Astrocyte (in vitro differentiated cells and primary cell): Measurements from ENCODE around the gene SMIM7. TPM values are rescaled to one million over a fixed set of nuclear protein-coding genes. Genes with fewer than 3 reads are reported as not detected.

Experiments used
- DNase-seq: peaks from one replicate; pipeline ENCODE4 v3.0.0-alpha.2; 2010; ENCODE audit warnings: low read depth
- FAIRE-seq: peaks from 2 replicates; lab custom pipeline; 2011; peaks lifted over from hg19 to GRCh38; lab: Jason Lieb, UNC
- H2AFZ ChIP-seq: 2 replicates; pipeline ENCODE4 v1.6.0; 2012; ENCODE audit warnings: low read depth, low read length, inconsistent platforms
- H3K27ac ChIP-seq: 2 replicates; pipeline ENCODE4 v1.5.1; 2011; ENCODE audit warnings: low read depth, low read length, inconsistent platforms
- H3K27me3 ChIP-seq: 2 replicates; pipeline ENCODE4 v1.6.0; 2011; ENCODE audit warnings: low read length, inconsistent platforms; ENCODE audit not compliant: insufficient read depth
- H3K36me3 ChIP-seq: 2 replicates; pipeline ENCODE4 v1.5.1; 2011; ENCODE audit warnings: low read length, inconsistent platforms; ENCODE audit not compliant: insufficient read depth
- H3K4me1 ChIP-seq: 2 replicates; pipeline ENCODE4 v1.5.1; 2011; ENCODE audit warnings: low read length, inconsistent platforms; ENCODE audit not compliant: insufficient read depth
- H3K4me2 ChIP-seq: 2 replicates; pipeline ENCODE4 v1.6.0; 2012; ENCODE audit warnings: low read length, inconsistent platforms
- H3K4me3 ChIP-seq: 2 replicates; pipeline ENCODE4 v1.5.1; 2011; ENCODE audit warnings: low read depth, mild to moderate bottlenecking, low read length, inconsistent platforms; ENCODE audit not compliant: insufficient read depth
- H3K79me2 ChIP-seq: 2 replicates; pipeline ENCODE4 v1.6.0; 2012; ENCODE audit warnings: mild to moderate bottlenecking, low read length, inconsistent platforms; ENCODE audit not compliant: insufficient read depth
- H3K9ac ChIP-seq: 2 replicates; pipeline ENCODE4 v1.6.0; 2012; ENCODE audit warnings: mild to moderate bottlenecking, low read length, inconsistent platforms
- H3K9me3 ChIP-seq: 2 replicates; pipeline ENCODE4 v1.5.1; 2012; ENCODE audit warnings: low read depth, mild to moderate bottlenecking, low read length, inconsistent platforms; ENCODE audit not compliant: insufficient read depth
- H4K20me1 ChIP-seq: 2 replicates; pipeline ENCODE4 v1.6.0; 2012; ENCODE audit warnings: low read length, inconsistent platforms; ENCODE audit not compliant: insufficient read depth
- H3K27ac Mint-ChIP-seq: one replicate; pipeline ENCODE4 v1.8.0; 2021; ENCODE audit warnings: mild to moderate bottlenecking, mixed read lengths; ENCODE audit not compliant: unreplicated experiment
- H3K27me3 Mint-ChIP-seq: one replicate; pipeline ENCODE4 v1.8.0; 2021; ENCODE audit warnings: low read depth, mixed read lengths; ENCODE audit not compliant: unreplicated experiment
- H3K36me3 Mint-ChIP-seq: one replicate; pipeline ENCODE4 v1.8.0; 2021; ENCODE audit warnings: low read depth, mixed read lengths; ENCODE audit not compliant: unreplicated experiment
- H3K4me1 Mint-ChIP-seq: one replicate; pipeline ENCODE4 v1.8.0; 2021; ENCODE audit warnings: low read depth, mixed read lengths; ENCODE audit not compliant: unreplicated experiment
- H3K4me3 Mint-ChIP-seq: one replicate; pipeline ENCODE4 v1.8.0; 2021; ENCODE audit warnings: mild to moderate bottlenecking, moderate library complexity, mixed read lengths; ENCODE audit not compliant: unreplicated experiment
- H3K9me3 Mint-ChIP-seq: one replicate; pipeline ENCODE4 v1.8.0; 2021; ENCODE audit warnings: mild to moderate bottlenecking, mixed read lengths; ENCODE audit not compliant: unreplicated experiment
- EZH2 ChIP-seq: IDR thresholded peaks from 2 replicates; pipeline ENCODE4 v1.6.1; 2012; ENCODE audit warnings: mild to moderate bottlenecking, low read length, inconsistent platforms; ENCODE audit not compliant: insufficient read depth
- total RNA-seq: library from RNA; stranded (reverse); gene quantifications from 2 replicates; pipeline ENCODE4 v1.2.1, GENCODE V29; 2021
- TF ChIP-seq, protein P1 (sequence below): IDR thresholded peaks from 2 replicates; pipeline ENCODE4 v1.5.1; 2011; ENCODE audit warnings: low read depth, mild to moderate bottlenecking, inconsistent platforms, low read length, moderate library complexity; ENCODE audit not compliant: insufficient read depth

SMIM7 gene
- total RNA-seq, 1 donor from 2014 or later = 45.3 TPM

DNA sequence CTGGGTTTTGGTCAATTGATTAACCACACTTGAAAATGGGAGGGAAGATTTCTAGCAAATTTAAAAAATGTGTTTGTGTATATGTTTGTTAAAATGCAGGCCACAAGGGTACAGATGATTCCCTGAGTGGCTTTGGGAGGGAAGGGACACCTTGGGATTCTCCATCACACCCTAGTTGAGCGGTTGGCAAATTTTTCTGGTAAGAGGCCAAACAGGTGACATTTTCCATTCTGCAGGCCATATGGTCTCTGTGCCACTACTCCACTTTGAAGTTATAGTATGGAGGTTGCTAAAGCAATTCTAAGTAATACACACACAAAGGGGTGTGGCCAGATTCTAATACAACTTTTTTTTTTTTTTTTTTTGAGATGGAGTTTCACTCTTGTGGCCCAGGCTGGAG, 19.0 kb downstream of the SMIM7 start:
- no peak overlapping the region for H3K4me3 ChIP-seq
- H3K4me1 ChIP-seq = no peaks in the 10 kb centered on the region
- no peak overlapping the region for H2AFZ ChIP-seq
- DNase-seq (no peak), FAIRE-seq (no peak)
- H3K4me2 ChIP-seq = no peak overlapping the region
- H3K27ac ChIP-seq = no peak overlapping the region
- peaks cover 80% of the 10 kb centered on the region for H3K79me2 ChIP-seq
- TF ChIP-seq EZH2 = no peak
- TF ChIP-seq, protein P1, sequence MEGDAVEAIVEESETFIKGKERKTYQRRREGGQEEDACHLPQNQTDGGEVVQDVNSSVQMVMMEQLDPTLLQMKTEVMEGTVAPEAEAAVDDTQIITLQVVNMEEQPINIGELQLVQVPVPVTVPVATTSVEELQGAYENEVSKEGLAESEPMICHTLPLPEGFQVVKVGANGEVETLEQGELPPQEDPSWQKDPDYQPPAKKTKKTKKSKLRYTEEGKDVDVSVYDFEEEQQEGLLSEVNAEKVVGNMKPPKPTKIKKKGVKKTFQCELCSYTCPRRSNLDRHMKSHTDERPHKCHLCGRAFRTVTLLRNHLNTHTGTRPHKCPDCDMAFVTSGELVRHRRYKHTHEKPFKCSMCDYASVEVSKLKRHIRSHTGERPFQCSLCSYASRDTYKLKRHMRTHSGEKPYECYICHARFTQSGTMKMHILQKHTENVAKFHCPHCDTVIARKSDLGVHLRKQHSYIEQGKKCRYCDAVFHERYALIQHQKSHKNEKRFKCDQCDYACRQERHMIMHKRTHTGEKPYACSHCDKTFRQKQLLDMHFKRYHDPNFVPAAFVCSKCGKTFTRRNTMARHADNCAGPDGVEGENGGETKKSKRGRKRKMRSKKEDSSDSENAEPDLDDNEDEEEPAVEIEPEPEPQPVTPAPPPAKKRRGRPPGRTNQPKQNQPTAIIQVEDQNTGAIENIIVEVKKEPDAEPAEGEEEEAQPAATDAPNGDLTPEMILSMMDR = no peak
- Mint-ChIP-seq H3K27me3 (no peaks in the 10 kb centered on the region), H3K4me1 (peaks cover 3% of the 10 kb centered on the region), H3K9me3 (no peaks in the 10 kb centered on the region), H3K4me3 (no peak overlapping the region), H3K36me3 (peaks cover 17% of the 10 kb centered on the region), H3K27ac (no peak overlapping the region)
- H4K20me1 ChIP-seq = peaks cover 56% of the 10 kb centered on the region
- no peak overlapping the region for H3K9ac ChIP-seq
- H3K36me3 ChIP-seq = peaks cover 30% of the 10 kb centered on the region
- no peaks in the 10 kb centered on the region for H3K27me3 ChIP-seq
- no peaks in the 10 kb centered on the region for H3K9me3 ChIP-seq

DNA sequence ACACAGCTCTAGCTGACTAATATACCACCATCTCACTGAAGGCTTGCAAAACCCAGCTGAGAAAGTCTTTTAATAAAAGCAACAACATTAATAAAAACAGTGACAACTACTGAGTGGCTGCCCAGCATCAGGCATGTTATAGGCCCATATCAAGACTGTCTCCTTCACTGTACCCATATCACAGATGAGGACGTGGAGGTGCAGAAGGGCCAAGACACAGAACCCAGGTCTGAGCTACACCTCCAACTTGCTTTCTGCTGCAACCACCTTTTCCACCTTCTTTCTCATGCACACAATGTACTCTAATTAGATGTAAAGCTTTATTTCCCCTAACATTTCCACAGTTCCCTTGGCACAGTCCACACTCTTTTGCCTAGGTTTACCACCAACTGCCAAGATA, 21.3 kb downstream of the SMIM7 start:
- H4K20me1 ChIP-seq = peaks cover 47% of the 10 kb centered on the region

DNA sequence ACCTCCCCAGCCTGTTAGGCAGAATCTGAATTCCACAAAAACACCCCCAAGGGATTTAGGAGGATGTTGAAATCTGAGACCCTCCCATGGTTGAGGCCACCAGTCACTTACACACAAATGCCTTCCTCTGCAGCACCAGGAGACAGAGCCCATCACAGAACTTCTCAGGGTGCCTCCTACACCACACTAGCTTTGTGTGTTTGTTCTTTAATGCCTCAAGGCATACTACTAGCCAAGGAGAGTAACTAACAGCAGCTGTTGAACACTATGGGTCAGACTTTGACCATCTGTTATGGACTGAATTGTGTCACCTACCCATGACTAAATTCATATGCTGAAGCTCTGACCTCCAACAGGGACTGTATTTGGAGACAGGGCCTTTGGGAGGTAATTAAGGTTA, 22.4 kb downstream of the SMIM7 start:
- H3K4me1 ChIP-seq = no peaks in the 10 kb centered on the region
- no peak overlapping the region for H3K4me3 ChIP-seq
- DNase-seq (no peak), FAIRE-seq (no peak)
- H2AFZ ChIP-seq = no peak overlapping the region
- H3K27me3 ChIP-seq = no peaks in the 10 kb centered on the region
- peaks cover 41% of the 10 kb centered on the region for H4K20me1 ChIP-seq
- H3K27ac Mint-ChIP-seq = no peak overlapping the region
- peaks cover 14% of the 10 kb centered on the region for H3K36me3 ChIP-seq
- H3K4me1 Mint-ChIP-seq = no peaks in the 10 kb centered on the region
- no peak overlapping the region for H3K4me2 ChIP-seq
- no peaks in the 10 kb centered on the region for H3K9me3 ChIP-seq
- TF ChIP-seq, protein P1 = no peak
- no peak for TF ChIP-seq EZH2
- no peaks in the 10 kb centered on the region for H3K27me3 Mint-ChIP-seq
- H3K4me3 Mint-ChIP-seq = no peak overlapping the region
- H3K79me2 ChIP-seq = peaks cover 75% of the 10 kb centered on the region
- no peaks in the 10 kb centered on the region for H3K9me3 Mint-ChIP-seq
- H3K27ac ChIP-seq = no peak overlapping the region
- H3K36me3 Mint-ChIP-seq = peaks cover 14% of the 10 kb centered on the region
- no peak overlapping the region for H3K9ac ChIP-seq

More for the DNA sequence above, 21.3 kb downstream of the SMIM7 start:
- Histone ChIP-seq H3K36me3 (peaks cover 16% of the 10 kb centered on the region), H3K27me3 (no peaks in the 10 kb centered on the region), H3K79me2 (peaks cover 82% of the 10 kb centered on the region), H3K27ac (no peak overlapping the region), H3K4me2 (no peak overlapping the region), H3K9me3 (no peaks in the 10 kb centered on the region), H3K4me1 (no peaks in the 10 kb centered on the region), H3K9ac (no peak overlapping the region), H2AFZ (no peak overlapping the region), H3K4me3 (no peak overlapping the region)
- Mint-ChIP-seq H3K9me3 (no peaks in the 10 kb centered on the region), H3K27ac (no peak overlapping the region), H3K4me3 (no peak overlapping the region), H3K36me3 (peaks cover 17% of the 10 kb centered on the region), H3K4me1 (no peaks in the 10 kb centered on the region), H3K27me3 (no peaks in the 10 kb centered on the region)
- FAIRE-seq = no peak
- no peak for DNase-seq
- no peak for TF ChIP-seq EZH2
- TF ChIP-seq, protein P1 = no peak
